Lower leg skin (tissue), 3 donors: ENCODE results near the gene APOL3.

Source experiments
- POLR2A ChIP-seq, 2 donors: fragments of 450-650 bp; IDR thresholded peaks; one replicate each; pipeline ENCODE4 v1.6.1; 2016 to 2017; ENCODE audit warnings: antibody characterized with exemption in 2 of 2, mild to moderate bottlenecking in 1 of 2, moderate library complexity in 1 of 2
- TF ChIP-seq, protein P1 (sequence below), 3 donors: fragments of 450-650 bp; IDR thresholded peaks; one replicate each; pipeline ENCODE4 v1.5.1; 2016; ENCODE audit warnings: antibody characterized with exemption in 3 of 3, mild to moderate bottlenecking in 3 of 3, moderate library complexity in 2 of 3

DNA sequence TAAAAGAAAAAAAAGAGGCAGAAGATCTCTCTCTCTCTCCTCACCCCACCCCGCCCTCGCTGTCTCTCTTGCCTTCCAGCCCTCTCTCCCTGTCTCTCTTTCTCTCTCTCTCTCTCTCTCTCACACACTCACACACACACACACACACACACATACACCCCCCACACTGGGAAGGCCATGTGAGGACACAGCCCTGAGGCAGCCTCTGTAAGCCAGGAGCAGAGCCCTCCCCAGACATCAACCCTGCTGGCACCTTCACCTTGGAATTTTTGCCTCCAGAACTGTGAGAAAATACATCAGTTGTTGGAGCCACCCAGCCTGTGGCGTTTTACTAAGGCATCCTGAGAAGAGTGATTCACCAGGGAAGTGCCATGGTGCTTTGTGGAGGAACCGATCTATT is 14.7 kb downstream of the APOL3 start:
- no peak for TF ChIP-seq POLR2A (IDR thresholded peaks at IDR 0.05)
- TF ChIP-seq, protein P1, sequence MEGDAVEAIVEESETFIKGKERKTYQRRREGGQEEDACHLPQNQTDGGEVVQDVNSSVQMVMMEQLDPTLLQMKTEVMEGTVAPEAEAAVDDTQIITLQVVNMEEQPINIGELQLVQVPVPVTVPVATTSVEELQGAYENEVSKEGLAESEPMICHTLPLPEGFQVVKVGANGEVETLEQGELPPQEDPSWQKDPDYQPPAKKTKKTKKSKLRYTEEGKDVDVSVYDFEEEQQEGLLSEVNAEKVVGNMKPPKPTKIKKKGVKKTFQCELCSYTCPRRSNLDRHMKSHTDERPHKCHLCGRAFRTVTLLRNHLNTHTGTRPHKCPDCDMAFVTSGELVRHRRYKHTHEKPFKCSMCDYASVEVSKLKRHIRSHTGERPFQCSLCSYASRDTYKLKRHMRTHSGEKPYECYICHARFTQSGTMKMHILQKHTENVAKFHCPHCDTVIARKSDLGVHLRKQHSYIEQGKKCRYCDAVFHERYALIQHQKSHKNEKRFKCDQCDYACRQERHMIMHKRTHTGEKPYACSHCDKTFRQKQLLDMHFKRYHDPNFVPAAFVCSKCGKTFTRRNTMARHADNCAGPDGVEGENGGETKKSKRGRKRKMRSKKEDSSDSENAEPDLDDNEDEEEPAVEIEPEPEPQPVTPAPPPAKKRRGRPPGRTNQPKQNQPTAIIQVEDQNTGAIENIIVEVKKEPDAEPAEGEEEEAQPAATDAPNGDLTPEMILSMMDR (IDR thresholded peaks at IDR 0.05): no peak
